ENCODE measurements around the gene SCAMP4. TPM values are rescaled to one million over a fixed set of nuclear protein-coding genes. Genes with fewer than 3 reads are reported as not detected.

Gene SCAMP4
- total RNA-seq, 1 experiment from 2014 or later: 69.0 TPM

GRCh38 chr19:1888385-1888784 is 16.8 kb upstream of the SCAMP4 start:
- Histone ChIP-seq H2BK120ac (ENCODE audit: low read depth, low read length, poor library complexity, severe bottlenecking) (no peak overlapping the region), H2BK20ac (ENCODE audit: low read depth, low read length, poor library complexity, severe bottlenecking) (no peak overlapping the region), H2BK12ac (ENCODE audit: insufficient read length, low read depth, low read length) (no peak overlapping the region), H2BK5ac (ENCODE audit: insufficient read length, low read length) (no peak overlapping the region), H3K79me2 (ENCODE audit: insufficient read depth, low read length) (peaks cover 10% of the 10 kb centered on the region; the same call in 1 of the 2 replicates), H3K4me2 (ENCODE audit: insufficient read depth, insufficient read length, low read length) (no peak overlapping the region), H3K9me3 (ENCODE audit: control insufficient read depth, low read depth, low read length) (no peaks in the 10 kb centered on the region), H3K79me1 (ENCODE audit: insufficient read depth, low read depth, low read length, poor library complexity, severe bottlenecking) (peaks cover 16% of the 10 kb centered on the region), H3K27me3 (ENCODE audit: insufficient read depth, low read length) (no peaks in the 10 kb centered on the region), H3K14ac (ENCODE audit: insufficient read depth, low read length) (no peak overlapping the region), H2BK15ac (ENCODE audit: low read depth, low read length) (no peak overlapping the region), H4K20me1 (ENCODE audit: control insufficient read depth, insufficient read depth, insufficient read length) (no peaks in the 10 kb centered on the region), H3K9ac (ENCODE audit: extremely low read depth, insufficient read length, low read length) (no peak overlapping the region), H4K8ac (replicated peaks; ENCODE audit: insufficient read length, low read depth, low read length) (no peak overlapping the region), H4K5ac (ENCODE audit: insufficient read length, low read depth, low read length) (no peak overlapping the region), H2AFZ (ENCODE audit: low read length) (no peak overlapping the region), H3K18ac (ENCODE audit: insufficient read length, low read depth, low read length) (no peak overlapping the region), H3K27ac (ENCODE audit: insufficient read length, low read depth, low read length) (no peak overlapping the region), H2AK5ac (ENCODE audit: insufficient read length, low read length) (no peak overlapping the region), H3K56ac (ENCODE audit: insufficient read length, low read depth, low read length) (no peak overlapping the region), H3K4me1 (ENCODE audit: insufficient read depth, low read length) (peaks cover 7% of the 10 kb centered on the region; the same call in 1 of the 2 replicates), H3K23ac (ENCODE audit: insufficient read length, low read depth, low read length) (no peak overlapping the region), H3K23me2 (ENCODE audit: insufficient read length, low read depth, low read length, poor library complexity, severe bottlenecking) (peaks cover 9% of the 10 kb centered on the region), H3K4ac (ENCODE audit: low read depth, low read length) (no peak overlapping the region), H4K91ac (ENCODE audit: insufficient read length, low read depth, low read length) (no peak overlapping the region), H3T11ph (ENCODE audit: low read length) (no peak overlapping the region)
- H3K4me3 Mint-ChIP-seq: no peak overlapping the region
- H3K27ac Mint-ChIP-seq: no peak overlapping the region
- DNase-seq: no peak
- H3K36me3 Mint-ChIP-seq (ENCODE audit: insufficient read depth in 1 of 3, low read depth in 3 of 3): no peaks in the 10 kb centered on the region
- TF ChIP-seq, protein P1, sequence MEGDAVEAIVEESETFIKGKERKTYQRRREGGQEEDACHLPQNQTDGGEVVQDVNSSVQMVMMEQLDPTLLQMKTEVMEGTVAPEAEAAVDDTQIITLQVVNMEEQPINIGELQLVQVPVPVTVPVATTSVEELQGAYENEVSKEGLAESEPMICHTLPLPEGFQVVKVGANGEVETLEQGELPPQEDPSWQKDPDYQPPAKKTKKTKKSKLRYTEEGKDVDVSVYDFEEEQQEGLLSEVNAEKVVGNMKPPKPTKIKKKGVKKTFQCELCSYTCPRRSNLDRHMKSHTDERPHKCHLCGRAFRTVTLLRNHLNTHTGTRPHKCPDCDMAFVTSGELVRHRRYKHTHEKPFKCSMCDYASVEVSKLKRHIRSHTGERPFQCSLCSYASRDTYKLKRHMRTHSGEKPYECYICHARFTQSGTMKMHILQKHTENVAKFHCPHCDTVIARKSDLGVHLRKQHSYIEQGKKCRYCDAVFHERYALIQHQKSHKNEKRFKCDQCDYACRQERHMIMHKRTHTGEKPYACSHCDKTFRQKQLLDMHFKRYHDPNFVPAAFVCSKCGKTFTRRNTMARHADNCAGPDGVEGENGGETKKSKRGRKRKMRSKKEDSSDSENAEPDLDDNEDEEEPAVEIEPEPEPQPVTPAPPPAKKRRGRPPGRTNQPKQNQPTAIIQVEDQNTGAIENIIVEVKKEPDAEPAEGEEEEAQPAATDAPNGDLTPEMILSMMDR (conservative IDR thresholded peaks at IDR 0.05): no peak
- H3K27me3 Mint-ChIP-seq (ENCODE audit: low read depth): peaks cover 2% of the 10 kb centered on the region; the same call in 1 of the 2 replicates
- no peaks in the 10 kb centered on the region; a peak in 1 of 5 replicates for H3K9me3 Mint-ChIP-seq
- H3K4me1 Mint-ChIP-seq: peaks cover 20 to 21% of the 10 kb centered on the region in 2 experiments
- WGBS (ENCODE audit: extremely low coverage, insufficient read length, low lambda C conversion rate): no CpG with 5 or more reads among the region's 5 CpGs

Data from H9 (cell line).